ENCODE measurements around the gene TBC1D30.

TBC1D30 gene

GRCh38 chr12:64912516-64913255, 88.2 kb downstream of the TBC1D30 start:
- no peak for DNase-seq (ENCODE audit: low spot score)

- DNase-seq (ENCODE audit: low spot score): no peak
These were observed 90.8 kb downstream of the TBC1D30 start for GRCh38 chr12:64915242-64915641.

- DNase-seq (ENCODE audit: low spot score): no peak
These were observed 92.2 kb downstream of the TBC1D30 start for GRCh38 chr12:64916411-64917261.

GRCh38 chr12:64918344-64918743, 93.9 kb downstream of the TBC1D30 start:
- DNase-seq (ENCODE audit: low spot score): no peak

- no peak for DNase-seq (ENCODE audit: low spot score)
These were observed 94.4 kb downstream of the TBC1D30 start for GRCh38 chr12:64918801-64919200.

- no peak for DNase-seq (ENCODE audit: low spot score)
These were observed 98.4 kb downstream of the TBC1D30 start for GRCh38 chr12:64922853-64923252.

- no peak for DNase-seq (ENCODE audit: low spot score)
These were observed 99.1 kb downstream of the TBC1D30 start for GRCh38 chr12:64923536-64923935.
